ENCODE measurements around the gene NUP62.

GRCh38 chr19:49932041-49932451 lies 2.7 kb upstream of the NUP62 start:
- TF ChIP-seq POLR2A (IDR thresholded peaks at IDR 0.05; ENCODE audit: low read length): no peak
- no peak for TF ChIP-seq GATA1 (IDR thresholded peaks at IDR 0.05; ENCODE audit: low read depth, low read length)
